HEK293 (cell line): ENCODE data around the gene UCHL1.

ENCODE experiments used
- CTCF ChIA-PET: fragments of 350-600 bp; formaldehyde crosslinking; extraction: SDS; loops from one replicate; lab custom pipeline; 2021; ENCODE audit warnings: antibody characterized with exemption; lab: Yijun Ruan, JAX
- POLR2A ChIA-PET: fragments of 300-600 bp; formaldehyde crosslinking; extraction: SDS; loops from one replicate; lab custom pipeline; 2020; ENCODE audit warnings: antibody characterized with exemption, inconsistent platforms; lab: Yijun Ruan, JAX
- H3K27ac ChIP-seq: fragments of 200-500 bp; sonication (Bioruptor generic); 2 replicates; pipeline ENCODE4 v1.5.1; 2014; ENCODE audit warnings: low read depth, low read length, control low read depth, inconsistent platforms; ENCODE audit errors: extremely low read depth
- H3K36me3 ChIP-seq, 2 experiments: fragments of 200-500 bp in 1 of 2; sonication (Bioruptor generic) in 1 of 2; 1 replicate in 1 of 2; 2 replicates in 1 of 2; pipeline ENCODE4 v1.5.1; 2014 to 2017; ENCODE audit warnings: inconsistent platforms in 2 of 2, low read length in 2 of 2; ENCODE audit not compliant: control insufficient read depth in 2 of 2, insufficient read depth in 1 of 2
- H3K4me1 ChIP-seq: fragments of 200-500 bp; sonication (Bioruptor generic); 2 replicates; pipeline ENCODE4 v1.5.1; 2014; ENCODE audit warnings: mild to moderate bottlenecking, low read length, inconsistent platforms; ENCODE audit not compliant: control insufficient read depth, insufficient read depth
- H3K4me3 ChIP-seq: 2 replicates; pipeline ENCODE4 v1.5.1; 2011; ENCODE audit warnings: low read depth, mild to moderate bottlenecking, control low read depth, low read length, moderate library complexity
- H3K9me3 ChIP-seq: fragments of 200-500 bp; sonication (Bioruptor generic); 2 replicates; pipeline ENCODE4 v1.5.1; 2014; ENCODE audit warnings: low read depth, low read length, inconsistent platforms; ENCODE audit not compliant: control insufficient read depth, insufficient read depth
- EGR2 ChIP-seq: fragments of 450-650 bp; formaldehyde crosslinking; IDR thresholded peaks from 2 replicates; pipeline ENCODE4 v1.5.1; 2016; ENCODE audit warnings: low read depth, missing biosample characterization, missing genetic modification characterization
- GLIS2 ChIP-seq: fragments of 450-650 bp; formaldehyde crosslinking; IDR thresholded peaks from 2 replicates; pipeline ENCODE4 v1.5.1; 2016; ENCODE audit warnings: missing biosample characterization, missing genetic modification characterization
- KLF1 ChIP-seq: fragments of 450-650 bp; formaldehyde crosslinking; IDR thresholded peaks from 2 replicates; pipeline ENCODE4 v1.5.1; 2016; ENCODE audit warnings: missing biosample characterization, missing genetic modification characterization
- PRDM2 ChIP-seq: fragments of 450-650 bp; formaldehyde crosslinking; IDR thresholded peaks from 2 replicates; pipeline ENCODE4 v1.5.1; 2016; ENCODE audit warnings: missing biosample characterization, missing genetic modification characterization, borderline replicate concordance
- TRIM28 ChIP-seq: IDR thresholded peaks from 2 replicates; pipeline ENCODE4 v1.6.1; 2011; ENCODE audit warnings: low read length, control low read depth, borderline replicate concordance
- ZBTB10 ChIP-seq: fragments of 450-650 bp; formaldehyde crosslinking; IDR thresholded peaks from 2 replicates; pipeline ENCODE4 v1.5.1; 2016; ENCODE audit warnings: missing biosample characterization, missing genetic modification characterization
- ZFP3 ChIP-seq: fragments of 450-650 bp; formaldehyde crosslinking; IDR thresholded peaks from 2 replicates; pipeline ENCODE4 v1.5.1; 2016; ENCODE audit warnings: low read depth, missing biosample characterization, missing genetic modification characterization
- ZFP41 ChIP-seq: fragments of 450-650 bp; formaldehyde crosslinking; IDR thresholded peaks from 2 replicates; pipeline ENCODE4 v1.5.1; 2016; ENCODE audit warnings: missing biosample characterization, missing genetic modification characterization, borderline replicate concordance
- ZIC2 ChIP-seq: fragments of 450-650 bp; formaldehyde crosslinking; IDR thresholded peaks from 2 replicates; pipeline ENCODE4 v1.5.1; 2016; ENCODE audit warnings: missing biosample characterization, missing genetic modification characterization
- ZNF10 ChIP-seq: fragments of 450-650 bp; formaldehyde crosslinking; IDR thresholded peaks from 2 replicates; pipeline ENCODE4 v1.5.1; 2017; ENCODE audit warnings: missing biosample characterization, missing genetic modification characterization
- ZNF114 ChIP-seq: fragments of 450-650 bp; formaldehyde crosslinking; IDR thresholded peaks from 2 replicates; pipeline ENCODE4 v1.5.0; 2017; ENCODE audit warnings: missing biosample characterization, missing genetic modification characterization
- ZNF155 ChIP-seq: fragments of 450-650 bp; formaldehyde crosslinking; IDR thresholded peaks from 2 replicates; pipeline ENCODE4 v1.5.1; 2016; ENCODE audit warnings: missing biosample characterization, missing genetic modification characterization
- ZNF169 ChIP-seq: fragments of 450-650 bp; formaldehyde crosslinking; IDR thresholded peaks from 2 replicates; pipeline ENCODE4 v1.5.1; 2016; ENCODE audit warnings: missing biosample characterization, missing genetic modification characterization
- ZNF175 ChIP-seq: fragments of 450-650 bp; formaldehyde crosslinking; IDR thresholded peaks from 2 replicates; pipeline ENCODE4 v1.5.1; 2016; ENCODE audit warnings: missing biosample characterization, missing genetic modification characterization
- ZNF24 ChIP-seq: fragments of 450-650 bp; formaldehyde crosslinking; IDR thresholded peaks from 2 replicates; pipeline ENCODE4 v1.5.1; 2016; ENCODE audit warnings: missing biosample characterization, missing genetic modification characterization
- ZNF248 ChIP-seq: fragments of 450-650 bp; formaldehyde crosslinking; IDR thresholded peaks from 2 replicates; pipeline ENCODE4 v1.5.1; 2017; ENCODE audit warnings: missing biosample characterization, missing genetic modification characterization
- ZNF394 ChIP-seq: fragments of 450-650 bp; formaldehyde crosslinking; IDR thresholded peaks from 2 replicates; pipeline ENCODE4 v1.5.1; 2016; ENCODE audit warnings: missing biosample characterization, missing genetic modification characterization, mild to moderate bottlenecking, moderate library complexity, borderline replicate concordance
- ZNF544 ChIP-seq: fragments of 450-650 bp; formaldehyde crosslinking; IDR thresholded peaks from 2 replicates; pipeline ENCODE4 v1.5.0; 2017; ENCODE audit warnings: missing biosample characterization, missing genetic modification characterization
- ZNF654 ChIP-seq: fragments of 450-650 bp; formaldehyde crosslinking; IDR thresholded peaks from 2 replicates; pipeline ENCODE4 v1.5.1; 2016; ENCODE audit warnings: low read depth, missing biosample characterization, missing genetic modification characterization
- ZNF658 ChIP-seq: fragments of 450-650 bp; formaldehyde crosslinking; IDR thresholded peaks from 2 replicates; pipeline ENCODE4; 2016; ENCODE audit warnings: missing biosample characterization, missing genetic modification characterization
- ZNF830 ChIP-seq: fragments of 450-650 bp; IDR thresholded peaks from 2 replicates; pipeline ENCODE4 v1.5.0; 2018; ENCODE audit warnings: missing biosample characterization, missing genetic modification characterization, low read depth, mild to moderate bottlenecking, moderate library complexity
- TF ChIP-seq, protein P1 (sequence below): fragments of 450-650 bp; formaldehyde crosslinking; IDR thresholded peaks from 2 replicates; pipeline ENCODE4 v1.5.1; 2017; ENCODE audit warnings: missing biosample characterization, missing genetic modification characterization

Gene UCHL1

GRCh38 chr4:41287005-41287404 is 30.3 kb downstream of the UCHL1 start:
- CTCF ChIA-PET = no interaction called here
- POLR2A ChIA-PET = no interaction called here
- TF ChIP-seq ZNF830 (no peak), ZNF544 (tag by site-specific recombination) (no peak), TRIM28 (peak; percentile 69; the same call in 1 of the 2 replicates)
- TF ChIP-seq, protein P1, sequence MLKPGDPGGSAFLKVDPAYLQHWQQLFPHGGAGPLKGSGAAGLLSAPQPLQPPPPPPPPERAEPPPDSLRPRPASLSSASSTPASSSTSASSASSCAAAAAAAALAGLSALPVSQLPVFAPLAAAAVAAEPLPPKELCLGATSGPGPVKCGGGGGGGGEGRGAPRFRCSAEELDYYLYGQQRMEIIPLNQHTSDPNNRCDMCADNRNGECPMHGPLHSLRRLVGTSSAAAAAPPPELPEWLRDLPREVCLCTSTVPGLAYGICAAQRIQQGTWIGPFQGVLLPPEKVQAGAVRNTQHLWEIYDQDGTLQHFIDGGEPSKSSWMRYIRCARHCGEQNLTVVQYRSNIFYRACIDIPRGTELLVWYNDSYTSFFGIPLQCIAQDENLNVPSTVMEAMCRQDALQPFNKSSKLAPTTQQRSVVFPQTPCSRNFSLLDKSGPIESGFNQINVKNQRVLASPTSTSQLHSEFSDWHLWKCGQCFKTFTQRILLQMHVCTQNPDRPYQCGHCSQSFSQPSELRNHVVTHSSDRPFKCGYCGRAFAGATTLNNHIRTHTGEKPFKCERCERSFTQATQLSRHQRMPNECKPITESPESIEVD = peak; percentile 52
- Histone ChIP-seq H3K9me3 (no peaks in the 10 kb centered on the region), H3K4me3 (no peak overlapping the region), H3K4me1 (no peaks in the 10 kb centered on the region), H3K36me3 (no peaks in the 10 kb centered on the region), H3K27ac (no peak overlapping the region)

DNA sequence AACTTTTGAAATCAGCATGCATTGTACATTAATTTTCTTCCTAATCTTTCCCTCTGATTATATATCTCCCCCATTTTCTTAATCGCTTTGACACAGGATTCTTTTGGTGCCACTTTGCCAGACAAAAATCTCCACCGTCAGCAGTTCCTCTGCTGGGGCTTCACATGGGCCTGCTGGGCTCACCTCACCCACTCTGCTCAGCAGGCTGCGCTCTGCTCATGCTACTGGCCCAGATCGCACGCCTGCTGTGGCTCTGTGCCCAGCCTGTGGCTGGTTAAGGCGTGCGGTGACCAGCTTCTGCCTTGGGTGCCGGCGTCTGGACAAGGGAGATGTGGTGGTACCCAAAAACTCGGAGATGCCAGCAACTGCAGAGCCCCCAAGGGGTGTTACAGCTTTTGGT is 31.1 kb downstream of the UCHL1 start:
- Histone ChIP-seq H3K27ac (no peak overlapping the region), H3K4me3 (no peak overlapping the region), H3K36me3 (no peaks in the 10 kb centered on the region), H3K4me1 (no peaks in the 10 kb centered on the region), H3K9me3 (no peaks in the 10 kb centered on the region)
- TF ChIP-seq ZNF10 (tag by site-specific recombination) (no peak), EGR2 (tag by site-specific recombination) (no peak), ZNF169 (tag by site-specific recombination) (no peak), KLF1 (no peak), ZNF394 (no peak), ZFP41 (tag by site-specific recombination) (no peak), PRDM2 (tag by site-specific recombination) (no peak), ZNF155 (no peak), ZNF114 (no peak), ZNF24 (tag by site-specific recombination) (no peak), ZNF654 (no peak), ZNF175 (no peak), ZNF248 (tag by site-specific recombination) (no peak), ZIC2 (no peak), GLIS2 (tag by site-specific recombination) (no peak), ZBTB10 (no peak), ZNF658 (tag by site-specific recombination) (no peak), ZFP3 (tag by site-specific recombination) (no peak)
- ChIA-PET POLR2A (no interaction called here), CTCF (no interaction called here)
